Activated B cell treated with CpG ODN at 0.5 μM for 24 hours (primary cell): ENCODE results near the gene GALK2. TPM values are rescaled to one million over a fixed set of nuclear protein-coding genes. Genes with fewer than 3 reads are reported as not detected.
"Not testable (repeated sequence)": the region's sequence is repeated elsewhere in the genome, so short reads cannot be mapped to it uniquely, and the experiment has no call there.

ENCODE experiments used
- ATAC-seq: fragments of 200-7000 bp; cut with Tn5 transposase; one replicate; pipeline ENCODE4 v1.10.0; 2021; ENCODE audit warnings: low read depth, mild to moderate bottlenecking, moderate library complexity
- CTCF ChIA-PET: fragments of 350-600 bp; sonication (Branson Sonifier 250); formaldehyde crosslinking; loops from one replicate; lab custom pipeline; 2021; ENCODE audit warnings: antibody characterized with exemption; lab: Charles Lee
- POLR2A ChIA-PET: fragments of 350-600 bp; sonication (Branson Sonifier 250); formaldehyde crosslinking; loops from one replicate; lab custom pipeline; 2021; ENCODE audit warnings: antibody characterized with exemption; lab: Charles Lee
- DNase-seq: peaks from one replicate; pipeline ENCODE4 v3.0.0; 2022
- H3K27ac Mint-ChIP-seq: one replicate; pipeline ENCODE4 v1.8.0; 2020; ENCODE audit warnings: mixed read lengths
- H3K27me3 Mint-ChIP-seq: one replicate; pipeline ENCODE4 v1.8.0; 2021; ENCODE audit warnings: mixed read lengths
- H3K36me3 Mint-ChIP-seq: one replicate; pipeline ENCODE4 v1.8.0; 2021; ENCODE audit warnings: low read depth, mixed read lengths
- H3K4me1 Mint-ChIP-seq: one replicate; pipeline ENCODE4 v1.8.0; 2021; ENCODE audit warnings: mixed read lengths
- H3K4me3 Mint-ChIP-seq: one replicate; pipeline ENCODE4 v1.8.0; 2020; ENCODE audit warnings: mild to moderate bottlenecking, mixed read lengths
- H3K9me3 Mint-ChIP-seq: one replicate; pipeline ENCODE4 v1.8.0; 2020; ENCODE audit warnings: mixed read lengths
- CTCF ChIP-seq: fragments of 200-600 bp; IDR thresholded peaks from one replicate; pipeline ENCODE4 v1.8.0; 2022; ENCODE audit warnings: antibody characterized with exemption, mild to moderate bottlenecking
- intact Hi-C: fragments of 100-400 bp; cut with micrococcal nuclease; formaldehyde crosslinking; loops from one replicate; pipeline ENCODE4 v1.15.1; 2024
- total RNA-seq: library from RNA; stranded (reverse); gene quantifications from 2 replicates; pipeline ENCODE4 v1.2.3, GENCODE V29; 2022

Gene GALK2
- total RNA-seq, 1 donor from 2014 or later = 16.6 TPM

- ChIA-PET POLR2A (no interaction called here), CTCF (no interaction called here)
- DNase-seq = no peak
- Mint-ChIP-seq H3K27ac (no peak overlapping the region), H3K4me3 (no peak overlapping the region), H3K9me3 (no peaks in the 10 kb centered on the region), H3K27me3 (no peaks in the 10 kb centered on the region), H3K4me1 (peaks cover 32% of the 10 kb centered on the region), H3K36me3 (peaks cover 5% of the 10 kb centered on the region)
- no peak for TF ChIP-seq CTCF
- intact Hi-C loops = loop anchor here (5.0 kb wide), 1 partner anchor 363 kb away; the partner anchor contains the start of gene CEP152
- ATAC-seq = no peak
Observed at GRCh38 chr15:49174902-49175301, 4.9 kb downstream of the GALK2 start.

GRCh38 chr15:49175582-49176397 is 5.7 kb downstream of the GALK2 start:
- H3K27me3 Mint-ChIP-seq, H3K36me3 Mint-ChIP-seq, CTCF ChIA-PET, POLR2A ChIA-PET, ATAC-seq, DNase-seq, H3K4me3 Mint-ChIP-seq, intact Hi-C loops, H3K9me3 Mint-ChIP-seq, H3K27ac Mint-ChIP-seq: not testable (repeated sequence)
- H3K4me1 Mint-ChIP-seq = peaks cover 24% of the 10 kb centered on the region

GRCh38 chr15:49178497-49178896 is 8.4 kb downstream of the GALK2 start:
- no peak for ATAC-seq
- ChIA-PET POLR2A (no interaction called here), CTCF (interaction anchor here (1.1 kb wide), 1 partner anchor 33 kb away, joined by 4 read pairs; no protein-coding TSS in a partner anchor)
- Mint-ChIP-seq H3K4me1 (peaks cover 8% of the 10 kb centered on the region), H3K36me3 (peaks cover 3% of the 10 kb centered on the region), H3K9me3 (peaks cover 4% of the 10 kb centered on the region), H3K4me3 (no peak overlapping the region), H3K27me3 (no peaks in the 10 kb centered on the region), H3K27ac (no peak overlapping the region)
- no peak for DNase-seq
- no peak for TF ChIP-seq CTCF
- intact Hi-C loops = no loop called here

GRCh38 chr15:49179433-49180190 is 9.6 kb downstream of the GALK2 start:
- peaks cover 3% of the 10 kb centered on the region for H3K36me3 Mint-ChIP-seq

DNA sequence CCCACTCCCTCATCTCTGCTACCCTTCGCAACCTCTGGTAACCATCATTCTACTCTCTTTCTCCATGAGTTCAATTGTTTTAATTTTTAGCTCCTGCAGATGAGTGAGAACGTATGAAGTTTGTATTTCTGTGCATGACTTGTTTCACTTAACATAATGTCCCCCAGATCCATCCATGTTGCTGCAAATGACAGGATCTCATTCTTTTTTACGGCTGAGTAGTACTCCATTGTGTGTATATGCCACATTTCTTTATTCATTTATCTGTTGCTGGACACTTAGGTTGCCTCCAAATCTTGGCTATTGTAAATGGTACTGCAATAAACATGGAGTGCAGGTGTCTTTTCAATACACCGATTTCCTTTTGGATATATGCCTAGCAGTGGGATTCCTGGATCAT is 12.1 kb downstream of the GALK2 start:
- no peak overlapping the region for H3K27ac Mint-ChIP-seq
- intact Hi-C loops = no loop called here
- CTCF ChIA-PET = no interaction called here
- TF ChIP-seq CTCF = no peak
- ATAC-seq (no peak), DNase-seq (no peak)
- no peak overlapping the region for H3K4me3 Mint-ChIP-seq
- peaks cover 4% of the 10 kb centered on the region for H3K9me3 Mint-ChIP-seq
- H3K36me3 Mint-ChIP-seq = peaks cover 11% of the 10 kb centered on the region
- peaks cover 9% of the 10 kb centered on the region for H3K4me1 Mint-ChIP-seq
- POLR2A ChIA-PET = no interaction called here
- H3K27me3 Mint-ChIP-seq = no peaks in the 10 kb centered on the region

More at GRCh38 chr15:49179433-49180190, 9.6 kb downstream of the GALK2 start:
- Mint-ChIP-seq H3K27ac (no peak overlapping the region), H3K4me3 (no peak overlapping the region), H3K4me1 (peaks cover 8% of the 10 kb centered on the region), H3K9me3 (peaks cover 4% of the 10 kb centered on the region), H3K27me3 (no peaks in the 10 kb centered on the region)
- CTCF ChIA-PET = interaction anchor here (1.1 kb wide), 1 partner anchor 34 kb away, joined by 4 read pairs; no protein-coding TSS in a partner anchor
- TF ChIP-seq CTCF = no peak
- ATAC-seq (no peak), DNase-seq (no peak)
- intact Hi-C loops = no loop called here
- POLR2A ChIA-PET = interaction anchor here (0.7 kb wide), 1 partner anchor 41 kb away, joined by 5 read pairs; no protein-coding TSS in a partner anchor

GRCh38 chr15:49183741-49184140 is 13.7 kb downstream of the GALK2 start:
- POLR2A ChIA-PET, CTCF ChIA-PET, H3K27ac Mint-ChIP-seq, ATAC-seq, DNase-seq, H3K27me3 Mint-ChIP-seq, H3K9me3 Mint-ChIP-seq, H3K4me1 Mint-ChIP-seq, intact Hi-C loops, H3K4me3 Mint-ChIP-seq: not testable (repeated sequence)
- peaks cover 11% of the 10 kb centered on the region for H3K36me3 Mint-ChIP-seq
